Measurements from ENCODE around the gene UTF1.

DNA sequence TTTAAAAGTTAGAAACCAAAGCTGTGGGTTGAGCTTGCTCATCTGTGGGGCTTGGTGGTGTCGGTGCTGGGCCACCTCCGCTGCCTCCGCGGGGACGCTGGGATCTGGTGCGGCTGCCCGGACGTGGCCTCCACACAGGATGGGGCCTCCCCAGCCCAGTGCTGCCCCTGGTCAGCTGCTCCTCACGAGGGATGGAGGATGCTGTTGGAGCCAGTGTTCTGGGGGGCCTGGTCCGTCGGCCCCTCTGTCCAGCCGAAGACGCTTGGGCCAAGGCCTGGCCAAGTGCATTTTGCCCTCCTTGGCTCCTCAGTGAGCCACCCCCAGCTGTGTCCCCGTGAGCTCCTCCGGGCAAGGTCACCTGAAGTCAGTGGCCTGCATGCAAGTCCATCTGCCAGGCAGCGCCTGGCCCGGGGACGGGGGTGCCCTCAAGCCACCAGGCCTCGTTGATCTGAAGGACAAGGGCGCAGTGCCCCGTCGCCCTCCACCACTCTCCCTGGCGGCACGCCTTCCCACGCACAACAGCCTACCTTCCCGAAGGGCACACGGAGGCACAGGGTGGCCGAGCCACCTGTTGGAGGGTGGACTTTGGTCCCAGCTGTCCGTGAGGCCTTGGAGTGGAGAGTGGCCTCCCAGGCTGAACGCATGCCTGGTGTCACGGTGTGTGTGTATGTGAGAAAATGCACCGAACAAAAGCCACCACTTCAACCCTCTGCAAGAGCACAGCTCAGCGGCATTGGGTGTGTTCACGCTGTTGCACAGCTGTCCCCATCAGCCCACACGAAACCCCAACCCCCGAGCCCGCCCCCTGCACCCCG is 42.7 kb upstream of the UTF1 start:
- TF ChIP-seq CTCF (IDR thresholded peaks at IDR 0.05) (no peak), POLR2A (IDR thresholded peaks at IDR 0.05) (no peak)
